B cell (primary cell): ENCODE results near the gene KCNF1. TPM values are rescaled to one million over a fixed set of nuclear protein-coding genes. Genes with fewer than 3 reads are reported as not detected.

Experiments
- ATAC-seq: fragments of 200-7000 bp; cut with Tn5 transposase; one replicate; pipeline ENCODE4 v1.10.0; 2021; ENCODE audit warnings: low read depth, mild to moderate bottlenecking, moderate number of reproducible peaks, moderate library complexity
- CTCF ChIA-PET: fragments of 350-600 bp; sonication (Branson Sonifier 250); formaldehyde crosslinking; loops from one replicate; lab custom pipeline; 2021; ENCODE audit warnings: antibody characterized with exemption, inconsistent platforms; lab: Charles Lee
- POLR2A ChIA-PET: fragments of 350-600 bp; sonication (Branson Sonifier 250); formaldehyde crosslinking; loops from one replicate; lab custom pipeline; 2021; ENCODE audit warnings: antibody characterized with exemption; lab: Charles Lee
- DNase-seq: peaks from one replicate; pipeline ENCODE4 v3.0.0; 2013
- H2AFZ ChIP-seq: 2 replicates; pipeline ENCODE4 v1.6.1; 2012; ENCODE audit warnings: mild to moderate bottlenecking, low read depth, low read length; ENCODE audit not compliant: insufficient read depth, poor library complexity, severe bottlenecking
- H3K27ac ChIP-seq, 2 donors: 1 replicate in 1 of 2; 2 replicates in 1 of 2; pipeline ENCODE4 v1.5.1; 2012 to 2013; ENCODE audit warnings: low read length in 2 of 2, mild to moderate bottlenecking in 2 of 2, moderate library complexity in 1 of 2
- H3K27me3 ChIP-seq, 4 experiments: fragments of 200-600 bp in 1 of 4; sonication (generic) in 1 of 4; replicated peaks in 1 of 4; 1 replicate in 2 of 4; 2 replicates in 2 of 4; pipeline versions ENCODE4 v1.6.1 to v1.7.0; 2013 to 2016; ENCODE audit warnings: low read length in 3 of 4, mild to moderate bottlenecking in 2 of 4, mixed read lengths in 1 of 4, moderate library complexity in 1 of 4; ENCODE audit not compliant: insufficient read depth in 4 of 4, control insufficient read depth in 3 of 4; ENCODE audit errors: control extremely low read depth in 1 of 4
- H3K36me3 ChIP-seq, 2 experiments: replicated peaks in 1 of 2; 1 replicate in 1 of 2; 2 replicates in 1 of 2; pipeline versions ENCODE4 v1.6.1 to v1.7.1; 2013; ENCODE audit warnings: low read length in 1 of 2; ENCODE audit not compliant: insufficient read depth in 2 of 2, control insufficient read depth in 1 of 2; ENCODE audit errors: control extremely low read depth in 1 of 2, extremely low read depth in 1 of 2
- H3K4me1 ChIP-seq, 2 donors: fragments of 200-600 bp in 1 of 2; sonication (generic) in 1 of 2; 1 replicate in 1 of 2; 2 replicates in 1 of 2; pipeline versions ENCODE4 v1.5.1 to v1.6.1; 2013 to 2017; ENCODE audit warnings: low read length in 2 of 2; ENCODE audit not compliant: control insufficient read depth in 2 of 2, insufficient read depth in 2 of 2
- H3K4me2 ChIP-seq: replicated peaks from 2 replicates; pipeline ENCODE3; 2012; ENCODE audit warnings: mild to moderate bottlenecking, low read depth, low read length; ENCODE audit not compliant: poor library complexity, severe bottlenecking
- H3K4me3 ChIP-seq, 5 experiments: fragments of 200-600 bp in 1 of 5; sonication (generic) in 1 of 5; 1 replicate in 3 of 5; 2 replicates in 2 of 5; pipeline versions ENCODE4 v1.5.1 to v1.7.0; 2011 to 2016; ENCODE audit warnings: low read length in 4 of 5, mild to moderate bottlenecking in 4 of 5, low read depth in 2 of 5, control low read depth in 1 of 5, moderate library complexity in 1 of 5; ENCODE audit not compliant: insufficient read depth in 1 of 5; ENCODE audit errors: control extremely low read depth in 1 of 5, extremely low read depth in 1 of 5
- H3K79me2 ChIP-seq: fragments of 200-600 bp; sonication (generic); one replicate; pipeline ENCODE4 v1.6.0; 2016; ENCODE audit warnings: low read length; ENCODE audit not compliant: control insufficient read depth, insufficient read depth
- H3K9ac ChIP-seq: fragments of 200-600 bp; sonication (generic); 2 replicates; pipeline ENCODE4 v1.6.1; 2017; ENCODE audit warnings: mild to moderate bottlenecking, low read length, moderate library complexity
- H3K9me3 ChIP-seq, 3 donors: one replicate each; pipeline versions ENCODE4 v1.6.1 to v1.7.1; 2013; ENCODE audit warnings: low read length in 2 of 3; ENCODE audit not compliant: control insufficient read depth in 2 of 3, insufficient read depth in 1 of 3; ENCODE audit errors: control extremely low read depth in 1 of 3
- H4K20me1 ChIP-seq: 2 replicates; pipeline ENCODE4 v1.6.0; 2012; ENCODE audit warnings: mild to moderate bottlenecking, low read length; ENCODE audit not compliant: insufficient read depth, control insufficient read depth, poor library complexity, severe bottlenecking
- H3K27ac Mint-ChIP-seq: one replicate; pipeline ENCODE4 v1.8.0; 2021; ENCODE audit warnings: mixed read lengths
- H3K27me3 Mint-ChIP-seq: one replicate; pipeline ENCODE4 v1.8.0; 2021; ENCODE audit warnings: mixed read lengths
- H3K4me1 Mint-ChIP-seq: one replicate; pipeline ENCODE4 v1.8.0; 2021; ENCODE audit warnings: mixed read lengths
- H3K4me3 Mint-ChIP-seq: one replicate; pipeline ENCODE4 v1.8.0; 2021; ENCODE audit warnings: mixed read lengths
- H3K9me3 Mint-ChIP-seq: one replicate; pipeline ENCODE4 v1.8.0; 2022; ENCODE audit warnings: mixed read lengths; ENCODE audit not compliant: insufficient read depth
- EZH2 ChIP-seq: IDR thresholded peaks from 2 replicates; pipeline ENCODE4 v1.6.1; 2012; ENCODE audit warnings: borderline replicate concordance, low read depth, mild to moderate bottlenecking, moderate library complexity, low read length; ENCODE audit not compliant: insufficient read depth, poor library complexity, severe bottlenecking
- WGBS: methylation state at CpG from one replicate; pipeline ENCODE4 v1.1.5; 2013; ENCODE audit warnings: missing lambda C conversion rate; ENCODE audit not compliant: insufficient coverage; 5-methylcytosine and 5-hydroxymethylcytosine counted together
- intact Hi-C: fragments of 100-400 bp; cut with micrococcal nuclease; formaldehyde crosslinking; loops from one replicate; pipeline ENCODE4 v1.10.0; 2022
- polyA plus RNA-seq: library from polyadenylated mRNA; depleted of rRNA; stranded (reverse); fragments of >200 nt; gene quantifications from 2 replicates; pipeline ENCODE4 v1.2.3, GENCODE V29; 2012
- total RNA-seq, 2 donors: library from RNA; stranded (reverse); fragments of 120-200 nt in 1 of 2; gene quantifications; 1 replicate in 1 of 2; 2 replicates in 1 of 2; pipeline versions ENCODE4 v1.2.3 to v1.2.4, GENCODE V29; 2013 to 2022
- TF ChIP-seq, protein P1 (sequence below): fragments of 200-600 bp; IDR thresholded peaks from one replicate; pipeline ENCODE4 v1.8.0; 2022; ENCODE audit warnings: antibody characterized with exemption, mild to moderate bottlenecking

The KCNF1 gene
- total and polyA plus RNA-seq, 2 donors (not counting 1 experiment from before 2014, with no cell fraction given), result not detected

- 84% methylated on average over 36 of the region's 38 CpGs for WGBS
Measured at GRCh38 chr2:10913501-10914271, 2.0 kb downstream of the KCNF1 start.

GRCh38 chr2:10914272-10914693, 2.5 kb downstream of the KCNF1 start:
- H3K4me3 ChIP-seq, result no peak overlapping the region
- H3K27me3 ChIP-seq, result peaks cover 0 to 24% (median 3%) of the 10 kb centered on the region in 4 experiments
- no peak overlapping the region for H2AFZ ChIP-seq
- H3K4me1 ChIP-seq, result no peaks in the 10 kb centered on the region
- Mint-ChIP-seq H3K9me3 (no peaks in the 10 kb centered on the region), H3K4me1 (peaks cover 7% of the 10 kb centered on the region), H3K27me3 (peaks cover 50% of the 10 kb centered on the region), H3K27ac (no peak overlapping the region), H3K4me3 (no peak overlapping the region)
- TF ChIP-seq, protein P1, sequence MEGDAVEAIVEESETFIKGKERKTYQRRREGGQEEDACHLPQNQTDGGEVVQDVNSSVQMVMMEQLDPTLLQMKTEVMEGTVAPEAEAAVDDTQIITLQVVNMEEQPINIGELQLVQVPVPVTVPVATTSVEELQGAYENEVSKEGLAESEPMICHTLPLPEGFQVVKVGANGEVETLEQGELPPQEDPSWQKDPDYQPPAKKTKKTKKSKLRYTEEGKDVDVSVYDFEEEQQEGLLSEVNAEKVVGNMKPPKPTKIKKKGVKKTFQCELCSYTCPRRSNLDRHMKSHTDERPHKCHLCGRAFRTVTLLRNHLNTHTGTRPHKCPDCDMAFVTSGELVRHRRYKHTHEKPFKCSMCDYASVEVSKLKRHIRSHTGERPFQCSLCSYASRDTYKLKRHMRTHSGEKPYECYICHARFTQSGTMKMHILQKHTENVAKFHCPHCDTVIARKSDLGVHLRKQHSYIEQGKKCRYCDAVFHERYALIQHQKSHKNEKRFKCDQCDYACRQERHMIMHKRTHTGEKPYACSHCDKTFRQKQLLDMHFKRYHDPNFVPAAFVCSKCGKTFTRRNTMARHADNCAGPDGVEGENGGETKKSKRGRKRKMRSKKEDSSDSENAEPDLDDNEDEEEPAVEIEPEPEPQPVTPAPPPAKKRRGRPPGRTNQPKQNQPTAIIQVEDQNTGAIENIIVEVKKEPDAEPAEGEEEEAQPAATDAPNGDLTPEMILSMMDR, result no peak
- TF ChIP-seq EZH2, result no peak
- H3K4me2 ChIP-seq, result no peak overlapping the region
- WGBS, result 23% methylated on average over 4 of the region's 7 CpGs
- DNase-seq (no peak), ATAC-seq (no peak)
- no peak overlapping the region for H3K9ac ChIP-seq
- peaks cover 0 to 3% (median 0%) of the 10 kb centered on the region in 3 donors for H3K9me3 ChIP-seq
- POLR2A ChIA-PET, result no interaction called here
- intact Hi-C loops, result no loop called here
- H3K36me3 ChIP-seq, result no peaks in the 10 kb centered on the region
- no peaks in the 10 kb centered on the region for H4K20me1 ChIP-seq
- no peak overlapping the region for H3K27ac ChIP-seq
- CTCF ChIA-PET, result no interaction called here
- no peaks in the 10 kb centered on the region for H3K79me2 ChIP-seq

More at GRCh38 chr2:10913501-10914271, 2.0 kb downstream of the KCNF1 start:
- no peak overlapping the region for H3K4me2 ChIP-seq
- no peak for TF ChIP-seq EZH2
- TF ChIP-seq, protein P1, result no peak
- H3K27me3 ChIP-seq, result peaks cover 0 to 29% (median 3%) of the 10 kb centered on the region in 4 experiments
- ATAC-seq (no peak), DNase-seq (no peak)
- H4K20me1 ChIP-seq, result no peaks in the 10 kb centered on the region
- no peaks in the 10 kb centered on the region for H3K79me2 ChIP-seq
- no peak overlapping the region for H2AFZ ChIP-seq
- Mint-ChIP-seq H3K27me3 (peaks cover 54% of the 10 kb centered on the region), H3K4me3 (no peak overlapping the region), H3K27ac (no peak overlapping the region), H3K9me3 (no peaks in the 10 kb centered on the region), H3K4me1 (peaks cover 7% of the 10 kb centered on the region)
- peaks cover 0 to 3% (median 0%) of the 10 kb centered on the region in 3 donors for H3K9me3 ChIP-seq
- H3K27ac ChIP-seq, result no peak overlapping the region
- ChIA-PET POLR2A (no interaction called here), CTCF (no interaction called here)
- intact Hi-C loops, result no loop called here
- no peaks in the 10 kb centered on the region for H3K36me3 ChIP-seq
- no peak overlapping the region for H3K4me3 ChIP-seq
- H3K4me1 ChIP-seq, result no peaks in the 10 kb centered on the region
- no peak overlapping the region for H3K9ac ChIP-seq
